HFFc6 (cell line): ENCODE data around the gene LELP1. TPM values are rescaled to one million over a fixed set of nuclear protein-coding genes. Genes with fewer than 3 reads are reported as not detected.
A peak's percentile ranks its signal among the peaks of the same experiment; 100 is the strongest.
"Not testable (repeated sequence)": the region's sequence is repeated elsewhere in the genome, so short reads cannot be mapped to it uniquely, and the experiment has no call there.

ENCODE experiments used
- DNase-seq: peaks from one replicate; pipeline ENCODE4 v3.0.0-alpha.2; 2018
- H3K27ac Mint-ChIP-seq: 2 replicates; pipeline ENCODE4 v1.8.0; 2020; ENCODE audit warnings: mild to moderate bottlenecking, mixed read lengths
- H3K27me3 Mint-ChIP-seq: 2 replicates; pipeline ENCODE4 v1.8.0; 2021; ENCODE audit warnings: mild to moderate bottlenecking, moderate library complexity, mixed read lengths; ENCODE audit not compliant: insufficient read depth
- H3K36me3 Mint-ChIP-seq: 2 replicates; pipeline ENCODE4 v1.8.0; 2021; ENCODE audit warnings: low read depth, mixed read lengths
- H3K4me1 Mint-ChIP-seq: 2 replicates; pipeline ENCODE4 v1.8.0; 2020; ENCODE audit warnings: low read depth, mixed read lengths
- H3K4me3 Mint-ChIP-seq: 2 replicates; pipeline ENCODE4 v1.8.0; 2020; ENCODE audit warnings: mild to moderate bottlenecking, moderate library complexity, mixed read lengths
- H3K9me3 Mint-ChIP-seq: 2 replicates; pipeline ENCODE4 v1.8.0; 2020; ENCODE audit warnings: mild to moderate bottlenecking, mixed read lengths
- total RNA-seq, 6 experiments: library from RNA; stranded (reverse); fragmentation: NEBNext Ultra II Directional; extraction: Animal tissue kit (Norgen Biotek cat#: 25700); gene quantifications; 2 replicates in 1 of 6; 3 replicates in 5 of 6; pipeline ENCODE4 v1.2.3, GENCODE V29; 2021
- TF ChIP-seq, protein P1 (sequence below): fragments of 200-600 bp; sonication (generic); IDR thresholded peaks from 2 replicates; pipeline ENCODE4 v1.5.0; 2021; ENCODE audit warnings: antibody characterized with exemption, mild to moderate bottlenecking

The LELP1 gene
- total RNA-seq, 6 experiments from 2014 or later, result not detected

DNA sequence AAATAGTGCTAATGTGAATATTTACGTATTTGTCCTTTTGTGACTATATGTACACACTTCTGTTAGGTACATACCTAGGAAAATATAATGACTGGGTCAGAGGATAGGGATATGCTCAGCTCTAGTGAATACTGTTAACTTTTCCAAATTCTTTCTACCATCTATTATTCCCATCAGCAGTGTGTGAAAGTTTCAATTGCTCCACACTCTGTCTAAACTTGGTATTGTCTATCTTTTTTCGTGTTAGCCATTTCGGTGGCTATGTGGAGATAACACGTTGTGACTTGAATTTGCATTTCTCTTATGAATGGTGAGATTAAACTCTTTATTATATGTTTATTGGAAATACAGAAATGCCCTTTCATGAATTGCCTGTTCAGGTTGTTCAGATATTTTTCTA is 22.7 kb upstream of the LELP1 start:
- no peaks in the 10 kb centered on the region for H3K36me3 Mint-ChIP-seq
- H3K27me3 Mint-ChIP-seq, result no peaks in the 10 kb centered on the region; the same call in 1 of the 2 replicates
- no peaks in the 10 kb centered on the region for H3K4me1 Mint-ChIP-seq
- no peak overlapping the region for H3K27ac Mint-ChIP-seq
- DNase-seq, result no peak
- no peak overlapping the region for H3K4me3 Mint-ChIP-seq
- TF ChIP-seq, protein P1, sequence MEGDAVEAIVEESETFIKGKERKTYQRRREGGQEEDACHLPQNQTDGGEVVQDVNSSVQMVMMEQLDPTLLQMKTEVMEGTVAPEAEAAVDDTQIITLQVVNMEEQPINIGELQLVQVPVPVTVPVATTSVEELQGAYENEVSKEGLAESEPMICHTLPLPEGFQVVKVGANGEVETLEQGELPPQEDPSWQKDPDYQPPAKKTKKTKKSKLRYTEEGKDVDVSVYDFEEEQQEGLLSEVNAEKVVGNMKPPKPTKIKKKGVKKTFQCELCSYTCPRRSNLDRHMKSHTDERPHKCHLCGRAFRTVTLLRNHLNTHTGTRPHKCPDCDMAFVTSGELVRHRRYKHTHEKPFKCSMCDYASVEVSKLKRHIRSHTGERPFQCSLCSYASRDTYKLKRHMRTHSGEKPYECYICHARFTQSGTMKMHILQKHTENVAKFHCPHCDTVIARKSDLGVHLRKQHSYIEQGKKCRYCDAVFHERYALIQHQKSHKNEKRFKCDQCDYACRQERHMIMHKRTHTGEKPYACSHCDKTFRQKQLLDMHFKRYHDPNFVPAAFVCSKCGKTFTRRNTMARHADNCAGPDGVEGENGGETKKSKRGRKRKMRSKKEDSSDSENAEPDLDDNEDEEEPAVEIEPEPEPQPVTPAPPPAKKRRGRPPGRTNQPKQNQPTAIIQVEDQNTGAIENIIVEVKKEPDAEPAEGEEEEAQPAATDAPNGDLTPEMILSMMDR, result no peak
- peaks cover 3% of the 10 kb centered on the region; the same call in 1 of the 2 replicates for H3K9me3 Mint-ChIP-seq

- not testable (repeated sequence) for H3K27me3 Mint-ChIP-seq, H3K27ac Mint-ChIP-seq, H3K4me3 Mint-ChIP-seq, H3K4me1 Mint-ChIP-seq, H3K36me3 Mint-ChIP-seq, DNase-seq
- H3K9me3 Mint-ChIP-seq, result 0 out of 2 replicates have a peak, but pooled peaks cover 12% of the 10 kb centered on the region
These were observed 14.9 kb upstream of the LELP1 start for GRCh38 chr1:153188301-153188700.

DNA sequence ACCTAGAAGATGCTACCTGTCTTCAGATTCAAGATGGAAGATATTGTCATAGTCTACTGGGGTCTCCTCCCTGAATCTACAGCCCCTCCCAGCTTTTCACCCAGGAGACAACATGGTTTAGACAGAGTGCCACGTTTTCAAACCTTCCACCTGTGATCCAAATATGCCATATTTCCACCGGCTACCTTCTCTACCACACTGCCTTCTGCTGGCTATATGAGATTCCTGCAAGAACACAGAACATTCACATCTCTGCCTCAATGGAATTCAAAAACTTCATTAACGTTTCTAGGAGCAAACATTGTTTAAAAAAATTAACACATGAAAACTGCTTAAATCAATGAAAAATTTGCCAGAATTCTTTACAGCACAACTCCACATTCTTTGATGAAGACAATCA is 12.9 kb upstream of the LELP1 start:
- H3K9me3 Mint-ChIP-seq, result 0 out of 2 replicates have a peak, but pooled peaks cover 11% of the 10 kb centered on the region
- TF ChIP-seq, protein P1, result peak; percentile 34; the same call in 1 of the 2 replicates
- H3K4me3 Mint-ChIP-seq, result no peak overlapping the region
- no peaks in the 10 kb centered on the region for H3K36me3 Mint-ChIP-seq
- no peaks in the 10 kb centered on the region for H3K4me1 Mint-ChIP-seq
- DNase-seq, result no peak
- H3K27ac Mint-ChIP-seq, result no peak overlapping the region
- peaks cover 4% of the 10 kb centered on the region; the same call in 1 of the 2 replicates for H3K27me3 Mint-ChIP-seq

GRCh38 chr1:153192697-153193096 is 10.5 kb upstream of the LELP1 start:
- H3K27ac Mint-ChIP-seq, result no peak overlapping the region
- no peak for DNase-seq
- TF ChIP-seq, protein P1, result no peak
- no peaks in the 10 kb centered on the region for H3K36me3 Mint-ChIP-seq
- H3K4me3 Mint-ChIP-seq, result no peak overlapping the region
- H3K9me3 Mint-ChIP-seq, result 0 out of 2 replicates have a peak, but pooled peaks cover 4% of the 10 kb centered on the region
- peaks cover 6% of the 10 kb centered on the region; the same call in 1 of the 2 replicates for H3K27me3 Mint-ChIP-seq
- H3K4me1 Mint-ChIP-seq, result no peaks in the 10 kb centered on the region

DNA sequence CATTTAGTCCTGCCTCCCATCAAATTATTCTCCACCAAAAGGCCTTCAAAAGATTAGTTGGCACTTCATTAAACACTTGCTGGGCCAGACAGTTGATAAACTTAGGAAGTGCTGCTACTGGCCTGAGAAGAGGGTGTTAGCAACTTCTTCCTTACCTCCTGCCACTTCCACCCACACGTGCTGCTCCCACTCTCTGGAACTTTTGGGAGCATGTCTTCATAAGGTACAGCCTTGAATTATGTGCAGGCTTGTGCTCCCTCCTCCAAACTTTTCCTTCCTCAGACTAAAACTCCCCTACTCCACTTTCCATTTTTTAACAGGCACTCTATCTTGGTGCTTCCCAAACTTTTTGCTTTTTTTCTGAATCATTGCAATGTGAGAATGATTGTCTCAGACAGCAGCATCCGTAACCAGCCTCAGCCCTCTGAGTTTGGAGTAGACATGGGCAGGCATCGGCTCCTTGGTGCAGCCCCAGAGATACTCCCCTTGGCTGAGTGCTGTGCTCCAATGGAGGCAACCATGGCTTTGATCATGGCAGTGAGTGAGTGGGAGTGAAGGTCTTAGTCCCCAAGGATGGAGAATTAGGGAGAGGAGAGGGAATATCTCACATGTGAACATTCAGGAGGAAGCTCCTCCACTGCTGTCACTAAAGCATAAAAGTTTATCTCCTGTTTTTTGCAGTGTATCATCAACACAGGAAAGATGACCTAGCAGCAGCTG is 8.7 kb upstream of the LELP1 start:
- Mint-ChIP-seq H3K4me1 (no peaks in the 10 kb centered on the region), H3K36me3 (no peaks in the 10 kb centered on the region), H3K9me3 (0 out of 2 replicates have a peak, but pooled peaks cover 4% of the 10 kb centered on the region), H3K4me3 (no peak overlapping the region), H3K27me3 (peaks cover 8% of the 10 kb centered on the region), H3K27ac (no peak overlapping the region)
- no peak for DNase-seq
- TF ChIP-seq, protein P1, result no peak

GRCh38 chr1:153195216-153195615 is 8.0 kb upstream of the LELP1 start:
- Mint-ChIP-seq H3K4me1 (no peaks in the 10 kb centered on the region), H3K9me3 (0 out of 2 replicates have a peak, but pooled peaks cover 4% of the 10 kb centered on the region), H3K36me3 (no peaks in the 10 kb centered on the region), H3K27me3 (peaks cover 8% of the 10 kb centered on the region), H3K27ac (no peak overlapping the region), H3K4me3 (no peak overlapping the region)
- DNase-seq, result no peak
- TF ChIP-seq, protein P1, result no peak
